Peyer's patch (tissue), 4 donors: ENCODE measurements around the gene PER1. TPM values are rescaled to one million over a fixed set of nuclear protein-coding genes. Genes with fewer than 3 reads are reported as not detected.

ENCODE experiments used
- DNase-seq, 3 donors: peaks; one replicate each; pipeline ENCODE4 v3.0.0-alpha.2; 2017 to 2019
- H3K27ac ChIP-seq, 4 donors: fragments of 200-600 bp; sonication (generic); one replicate each; pipeline ENCODE4 v1.5.1; 2016 to 2019
- H3K27me3 ChIP-seq, 2 donors: fragments of 200-600 bp; sonication (generic); one replicate each; pipeline ENCODE4 v1.5.1; 2019
- H3K36me3 ChIP-seq, 3 donors: fragments of 200-600 bp; sonication (generic); one replicate each; pipeline ENCODE4 v1.5.1; 2016 to 2019
- H3K4me1 ChIP-seq, 4 donors: fragments of 200-600 bp; sonication (generic); one replicate each; pipeline ENCODE4 v1.5.1; 2016 to 2019
- H3K4me3 ChIP-seq, 4 donors: fragments of 200-600 bp; sonication (generic); 1 replicate in 3 of 4; 2 replicates in 1 of 4; pipeline ENCODE4 v1.5.1; 2016 to 2019; ENCODE audit warnings: mild to moderate bottlenecking in 1 of 4
- H3K9me3 ChIP-seq, 4 donors: fragments of 200-600 bp; sonication (generic); one replicate each; pipeline ENCODE4 v1.5.1; 2016 to 2019; ENCODE audit warnings: mild to moderate bottlenecking in 1 of 4
- CTCF ChIP-seq, 6 experiments: fragments of 450-650 bp in 4 of 6; fragments of 200-600 bp in 2 of 6; sonication (generic) in 1 of 6; IDR thresholded peaks; one replicate each; pipeline ENCODE4 v1.5.1; 2017 to 2019; ENCODE audit warnings: antibody characterized with exemption in 6 of 6, mild to moderate bottlenecking in 3 of 6, moderate library complexity in 1 of 6
- POLR2A ChIP-seq, 2 donors: fragments of 450-650 bp; IDR thresholded peaks; one replicate each; pipeline ENCODE4 v1.5.1; 2017; ENCODE audit warnings: antibody characterized with exemption in 2 of 2, mild to moderate bottlenecking in 2 of 2, moderate library complexity in 2 of 2
- total RNA-seq, 4 donors: library from RNA; depleted of rRNA; stranded (reverse); fragments of >200 nt; gene quantifications; one replicate each; pipeline ENCODE4 v1.1.0, GENCODE V29; 2016

PER1 gene
- total RNA-seq, result 100 to 1,000 TPM in 3 of 4 donors, 10 to 100 TPM in 1; 67.6 to 143 (median 119) TPM

- H3K9me3 ChIP-seq, result no peaks in the 10 kb centered on the region
- peak; percentile 89 to 96 for TF ChIP-seq POLR2A (IDR thresholded peaks at IDR 0.05)
- peak in 1 of 6 experiments; percentile 19 for TF ChIP-seq CTCF (IDR thresholded peaks at IDR 0.05)
- H3K4me1 ChIP-seq, result peaks cover 2 to 40% (median 27%) of the 10 kb centered on the region in 4 donors
These were observed at the start of gene PER1 for GRCh38 chr17:8152112-8152775. Gene PER1 (minus strand): TSS chr17:8152404. CDS start chr17:8150706, 1,698 bp downstream.

GRCh38 chr17:8192070-8192815 is 40.0 kb upstream of the PER1 start:
- Histone ChIP-seq H3K4me1 (peaks cover 3 to 32% (median 12%) of the 10 kb centered on the region in 4 donors), H3K36me3 (no peaks in the 10 kb centered on the region), H3K27ac (peak overlapping the region; percentile 47 to 84 (median 68)), H3K27me3 (no peaks in the 10 kb centered on the region), H3K9me3 (no peaks in the 10 kb centered on the region), H3K4me3 (peak overlapping the region; percentile 14 to 47 (median 28))
- DNase-seq, result peak; percentile 73 to 91 (median 74)
- TF ChIP-seq CTCF (IDR thresholded peaks at IDR 0.05) (no peak), POLR2A (IDR thresholded peaks at IDR 0.05) (peak; percentile 54 to 81)

More at GRCh38 chr17:8152112-8152775, at the start of gene PER1:
- Histone ChIP-seq H3K27me3 (no peaks in the 10 kb centered on the region), H3K4me3 (peak within 1 kb of the TSS; percentile 37 to 62 (median 55)), H3K36me3 (peaks cover 0 to 38% (median 9%) of the 10 kb centered on the region in 3 donors), H3K27ac (peak within 1 kb of the TSS; percentile 91 to 99 (median 99))
- peak; percentile 88 to 97 (median 97) for DNase-seq

- Histone ChIP-seq H3K4me1 (peaks cover 3 to 32% (median 14%) of the 10 kb centered on the region in 4 donors), H3K4me3 (peak overlapping the region in 3 of 4 donors; percentile 83 to 93 (median 86))
- no peak for TF ChIP-seq POLR2A (IDR thresholded peaks at IDR 0.05)
- no peak for TF ChIP-seq CTCF (IDR thresholded peaks at IDR 0.05)
These were observed 38.3 kb upstream of the PER1 start for GRCh38 chr17:8190506-8190905.

GRCh38 chr17:8189711-8190477 is 37.7 kb upstream of the PER1 start, which contains the start of gene BORCS6:
Gene BORCS6 (minus strand): TSS chr17:8190180. CDS start chr17:8190140, 40 bp downstream.
- Histone ChIP-seq H3K4me1 (peaks cover 3 to 32% (median 14%) of the 10 kb centered on the region in 4 donors), H3K4me3 (peak within 1 kb of the TSS; percentile 83 to 93 (median 88)), H3K9me3 (no peaks in the 10 kb centered on the region), H3K36me3 (no peaks in the 10 kb centered on the region), H3K27ac (peak within 1 kb of the TSS; percentile 94 to 99 (median 98)), H3K27me3 (no peaks in the 10 kb centered on the region)
- TF ChIP-seq POLR2A (IDR thresholded peaks at IDR 0.05), result peak; percentile 88 to 92
- peak in 1 of 6 experiments; percentile 0 for TF ChIP-seq CTCF (IDR thresholded peaks at IDR 0.05)
- peak; percentile 97 to 99 (median 99) for DNase-seq

More at GRCh38 chr17:8190506-8190905, 38.3 kb upstream of the PER1 start:
- Histone ChIP-seq H3K9me3 (no peaks in the 10 kb centered on the region), H3K27ac (peak overlapping the region; percentile 94 to 99 (median 98)), H3K36me3 (no peaks in the 10 kb centered on the region), H3K27me3 (no peaks in the 10 kb centered on the region)
- no peak for DNase-seq
